H9 (cell line): ENCODE results near the gene CTDSP2. TPM values are rescaled to one million over a fixed set of nuclear protein-coding genes. Genes with fewer than 3 reads are reported as not detected.

Experiments
- DNase-seq: peaks from one replicate; pipeline ENCODE4 v3.0.0-alpha.2; 2017
- H2AFZ ChIP-seq: one replicate; pipeline ENCODE4 v1.6.1; 2013; ENCODE audit warnings: mild to moderate bottlenecking, low read length, control low read depth, moderate library complexity
- H2AK5ac ChIP-seq: 2 replicates; pipeline ENCODE4 v1.6.1; 2013; ENCODE audit warnings: low read length, control low read depth, mixed read lengths; ENCODE audit not compliant: insufficient read length
- H2BK120ac ChIP-seq: one replicate; pipeline ENCODE4 v1.6.1; 2013; ENCODE audit warnings: low read depth, mild to moderate bottlenecking, low read length, control low read depth, inconsistent platforms; ENCODE audit not compliant: poor library complexity, severe bottlenecking
- H2BK12ac ChIP-seq: 2 replicates; pipeline ENCODE4 v1.6.1; 2013; ENCODE audit warnings: low read length, control low read depth, mixed read lengths, low read depth; ENCODE audit not compliant: insufficient read length
- H2BK15ac ChIP-seq: 2 replicates; pipeline ENCODE4 v1.6.1; 2013; ENCODE audit warnings: low read depth, low read length, control low read depth
- H2BK20ac ChIP-seq: one replicate; pipeline ENCODE4 v1.6.1; 2013; ENCODE audit warnings: low read depth, mild to moderate bottlenecking, low read length, control low read depth, inconsistent platforms; ENCODE audit not compliant: poor library complexity, severe bottlenecking
- H2BK5ac ChIP-seq: 2 replicates; pipeline ENCODE4 v1.6.1; 2013; ENCODE audit warnings: low read length, control low read depth, mixed read lengths; ENCODE audit not compliant: insufficient read length
- H3K14ac ChIP-seq: 2 replicates; pipeline ENCODE4 v1.6.1; 2013; ENCODE audit warnings: low read length, control low read depth; ENCODE audit not compliant: insufficient read depth
- H3K18ac ChIP-seq: 2 replicates; pipeline ENCODE4 v1.6.1; 2013; ENCODE audit warnings: low read depth, mild to moderate bottlenecking, mixed read lengths, low read length, control low read depth; ENCODE audit not compliant: insufficient read length
- H3K23ac ChIP-seq: 2 replicates; pipeline ENCODE4 v1.6.1; 2013; ENCODE audit warnings: low read length, control low read depth, mixed read lengths, low read depth; ENCODE audit not compliant: insufficient read length
- H3K23me2 ChIP-seq: 2 replicates; pipeline ENCODE4 v1.6.1; 2013; ENCODE audit warnings: low read depth, mild to moderate bottlenecking, mixed read lengths, low read length, control low read depth; ENCODE audit not compliant: insufficient read length, poor library complexity, severe bottlenecking
- H3K27ac ChIP-seq: 2 replicates; pipeline ENCODE4 v1.5.1; 2013; ENCODE audit warnings: low read length, control low read depth, mixed read lengths, low read depth; ENCODE audit not compliant: insufficient read length
- H3K27me3 ChIP-seq: 2 replicates; pipeline ENCODE4 v1.6.1; 2013; ENCODE audit warnings: low read length, control low read depth, inconsistent platforms; ENCODE audit not compliant: insufficient read depth
- H3K4ac ChIP-seq: 2 replicates; pipeline ENCODE4 v1.6.1; 2013; ENCODE audit warnings: low read depth, mild to moderate bottlenecking, control low read depth, inconsistent platforms, low read length, moderate library complexity
- H3K4me1 ChIP-seq: 2 replicates; pipeline ENCODE4 v1.6.1; 2013; ENCODE audit warnings: low read length, control low read depth, inconsistent platforms; ENCODE audit not compliant: insufficient read depth
- H3K4me2 ChIP-seq: 2 replicates; pipeline ENCODE4 v1.6.1; 2013; ENCODE audit warnings: low read length, control low read depth, mixed read lengths; ENCODE audit not compliant: insufficient read length, insufficient read depth
- H3K56ac ChIP-seq: 2 replicates; pipeline ENCODE4 v1.6.1; 2013; ENCODE audit warnings: low read depth, mild to moderate bottlenecking, mixed read lengths, low read length, control low read depth; ENCODE audit not compliant: insufficient read length
- H3K79me1 ChIP-seq: 2 replicates; pipeline ENCODE4 v1.6.1; 2013; ENCODE audit warnings: low read depth, mild to moderate bottlenecking, moderate library complexity, low read length, control low read depth, inconsistent platforms; ENCODE audit not compliant: insufficient read depth, poor library complexity, severe bottlenecking
- H3K79me2 ChIP-seq: 2 replicates; pipeline ENCODE4 v1.6.1; 2013; ENCODE audit warnings: low read length, control low read depth, inconsistent platforms; ENCODE audit not compliant: insufficient read depth
- H3K9ac ChIP-seq: 2 replicates; pipeline ENCODE4 v1.6.1; 2013; ENCODE audit warnings: low read length, control low read depth, mixed read lengths; ENCODE audit not compliant: insufficient read length; ENCODE audit errors: extremely low read depth
- H3K9me3 ChIP-seq: one replicate; pipeline ENCODE4 v1.6.1; 2013; ENCODE audit warnings: low read depth, low read length, inconsistent platforms; ENCODE audit not compliant: control insufficient read depth
- H3T11ph ChIP-seq: one replicate; pipeline ENCODE4 v1.6.1; 2013; ENCODE audit warnings: mild to moderate bottlenecking, low read length, control low read depth, inconsistent platforms
- H4K20me1 ChIP-seq: one replicate; pipeline ENCODE4 v1.6.1; 2013; ENCODE audit not compliant: control insufficient read depth, insufficient read length, insufficient read depth
- H4K5ac ChIP-seq: 2 replicates; pipeline ENCODE4 v1.6.1; 2013; ENCODE audit warnings: low read depth, mild to moderate bottlenecking, mixed read lengths, low read length, control low read depth; ENCODE audit not compliant: insufficient read length
- H4K8ac ChIP-seq: replicated peaks from 2 replicates; pipeline ENCODE4 v1.6.1; 2013; ENCODE audit warnings: low read length, control low read depth, mixed read lengths, low read depth; ENCODE audit not compliant: insufficient read length
- H4K91ac ChIP-seq: 2 replicates; pipeline ENCODE4 v1.6.1; 2013; ENCODE audit warnings: low read depth, mild to moderate bottlenecking, moderate library complexity, mixed read lengths, low read length, control low read depth; ENCODE audit not compliant: insufficient read length
- H3K27ac Mint-ChIP-seq, 3 experiments: 2 replicates in 2 of 3; 3 replicates in 1 of 3; pipeline ENCODE4 v1.8.0; 2020 to 2021; ENCODE audit warnings: mixed read lengths in 3 of 3, mild to moderate bottlenecking in 1 of 3, moderate library complexity in 1 of 3
- H3K27me3 Mint-ChIP-seq: 2 replicates; pipeline ENCODE4 v1.8.0; 2021; ENCODE audit warnings: low read depth, mild to moderate bottlenecking, moderate library complexity, mixed read lengths
- H3K36me3 Mint-ChIP-seq, 3 experiments: 2 replicates in 2 of 3; 3 replicates in 1 of 3; pipeline ENCODE4 v1.8.0; 2020 to 2021; ENCODE audit warnings: low read depth in 3 of 3, mixed read lengths in 3 of 3; ENCODE audit not compliant: insufficient read depth in 1 of 3
- H3K4me1 Mint-ChIP-seq, 2 experiments: 2 replicates each; pipeline ENCODE4 v1.8.0; 2020; ENCODE audit warnings: mixed read lengths in 2 of 2
- H3K4me3 Mint-ChIP-seq, 2 experiments: 2 replicates in 1 of 2; 3 replicates in 1 of 2; pipeline ENCODE4 v1.8.0; 2020 to 2021; ENCODE audit warnings: mild to moderate bottlenecking in 2 of 2, mixed read lengths in 2 of 2, moderate library complexity in 1 of 2
- H3K9me3 Mint-ChIP-seq, 2 experiments: 2 replicates in 1 of 2; 3 replicates in 1 of 2; pipeline ENCODE4 v1.8.0; 2020; ENCODE audit warnings: mild to moderate bottlenecking in 2 of 2, mixed read lengths in 2 of 2, moderate library complexity in 1 of 2
- CTCF ChIP-seq: fragments of 200-600 bp; sonication (generic); conservative IDR thresholded peaks from 3 replicates; pipeline ENCODE4 v1.8.0; 2021; ENCODE audit warnings: antibody characterized with exemption, mild to moderate bottlenecking
- WGBS: extraction: QIAGEN DNeasy Blood & Tissue Kit; methylation state at CpG from one replicate; pipeline ENCODE4 v1.1.7; 2013; ENCODE audit warnings: missing lambda C conversion rate, low lambda C conversion rate, mixed read lengths; ENCODE audit not compliant: insufficient read length; ENCODE audit errors: extremely low coverage; 5-methylcytosine and 5-hydroxymethylcytosine counted together
- total RNA-seq: library from RNA; stranded (reverse); gene quantifications from 2 replicates; pipeline ENCODE4 v1.2.1, GENCODE V29; 2021

The CTDSP2 gene
- total RNA-seq, 1 experiment from 2014 or later: 103 TPM

- H3K79me1 ChIP-seq: peaks cover 4% of the 10 kb centered on the region
- H3K36me3 Mint-ChIP-seq: peaks cover 0 to 3% (median 0%) of the 10 kb centered on the region in 3 experiments; a peak in 4 of 7 replicates
- H4K20me1 ChIP-seq: no peaks in the 10 kb centered on the region
- no peak overlapping the region for H2BK120ac ChIP-seq
- TF ChIP-seq CTCF: no peak
- peaks cover 57 to 59% of the 10 kb centered on the region in 2 experiments for H3K4me1 Mint-ChIP-seq
- H2BK12ac ChIP-seq: peak overlapping the region; percentile 52
- no peak overlapping the region for H4K5ac ChIP-seq
- peak overlapping the region; percentile 41 for H2BK5ac ChIP-seq
- H3K4ac ChIP-seq: peak overlapping the region; percentile 92
- peak overlapping the region; percentile 98 for H3K14ac ChIP-seq
- peak overlapping the region; percentile 97 for H4K91ac ChIP-seq
- no peaks in the 10 kb centered on the region for H3K9me3 Mint-ChIP-seq
- H2AK5ac ChIP-seq: no peak overlapping the region
- H3K4me3 Mint-ChIP-seq: peak overlapping the region; percentile 81 to 87
- no peaks in the 10 kb centered on the region for H3K9me3 ChIP-seq
- no peaks in the 10 kb centered on the region for H3K27me3 ChIP-seq
- peaks cover 5% of the 10 kb centered on the region for H3K27me3 Mint-ChIP-seq
- no peak overlapping the region for H2AFZ ChIP-seq
- no peak overlapping the region for H3K23ac ChIP-seq
- H3K9ac ChIP-seq: peak overlapping the region; percentile 89
- peaks cover 16% of the 10 kb centered on the region for H3K4me1 ChIP-seq
- H3K23me2 ChIP-seq: peaks cover 20% of the 10 kb centered on the region
- H3K27ac Mint-ChIP-seq: peak overlapping the region; percentile 87 to 99 (median 95)
- peak overlapping the region; percentile 16 for H3K27ac ChIP-seq
- H2BK15ac ChIP-seq: no peak overlapping the region
- peaks cover 33% of the 10 kb centered on the region; the same call in 1 of the 2 replicates for H3K79me2 ChIP-seq
- peak overlapping the region; percentile 96 for H3K18ac ChIP-seq
- no peak overlapping the region for H3T11ph ChIP-seq
- H3K56ac ChIP-seq: no peak overlapping the region
- WGBS: no CpG with 5 or more reads among the region's 42 CpGs
- peak; percentile 80 for DNase-seq
- no peak overlapping the region for H4K8ac ChIP-seq
- no peak overlapping the region for H2BK20ac ChIP-seq
- peak overlapping the region; percentile 58 for H3K4me2 ChIP-seq
These were observed 1.6 kb downstream of the CTDSP2 start for GRCh38 chr12:57844709-57845477.
